Endothelial cell of umbilical vein (primary cell): ENCODE measurements around the gene ERBIN. TPM values are rescaled to one million over a fixed set of nuclear protein-coding genes. Genes with fewer than 3 reads are reported as not detected.

Experiments used
- BruUV-seq: library from RNA; stranded (reverse); fragments of 400-500 nt; replicated peaks from 2 replicates; lab custom pipeline; 2021; lab: Mats Ljungman, UMichigan
- CTCF ChIA-PET: fragments of 300-600, 350-600 bp; sonication (Branson Sonifier 250); formaldehyde crosslinking; loops from one replicate; lab custom pipeline; 2021; ENCODE audit warnings: antibody characterized with exemption, inconsistent platforms; lab: Charles Lee
- POLR2A ChIA-PET: fragments of 300-600, 350-600 bp; sonication (Branson Sonifier 250); formaldehyde crosslinking; loops from one replicate; lab custom pipeline; 2021; ENCODE audit warnings: antibody characterized with exemption, inconsistent platforms; lab: Charles Lee
- DNase-seq: peaks from one replicate; pipeline ENCODE4 v3.0.0-alpha.2; 2011; ENCODE audit warnings: low read depth, low spot score
- FAIRE-seq: peaks from 2 replicates; lab custom pipeline; 2011; peaks lifted over from hg19 to GRCh38; lab: Jason Lieb, UNC
- H2AFZ ChIP-seq: 2 replicates; pipeline ENCODE4 v1.6.0; 2012; ENCODE audit warnings: low read depth, low read length, control low read depth, inconsistent platforms
- H3K27ac ChIP-seq: 2 replicates; pipeline ENCODE4 v1.5.1; 2011; ENCODE audit warnings: low read depth, mild to moderate bottlenecking, control low read depth, low read length, moderate library complexity; ENCODE audit not compliant: insufficient read depth
- H3K27me3 ChIP-seq, 2 experiments: 2 replicates each; pipeline versions ENCODE4 v1.6.0 to v1.6.1; 2011; ENCODE audit warnings: low read length in 2 of 2, mixed read lengths in 1 of 2; ENCODE audit not compliant: control insufficient read depth in 2 of 2, insufficient read depth in 2 of 2
- H3K36me3 ChIP-seq, 2 experiments: 2 replicates in 1 of 2; 3 replicates in 1 of 2; pipeline ENCODE4 v1.5.1; 2011; ENCODE audit warnings: low read length in 2 of 2, mild to moderate bottlenecking in 1 of 2, moderate library complexity in 1 of 2; ENCODE audit not compliant: control insufficient read depth in 2 of 2, insufficient read depth in 2 of 2; ENCODE audit errors: extremely low read depth in 1 of 2
- H3K4me1 ChIP-seq: 3 replicates; pipeline ENCODE4 v1.5.1; 2011; ENCODE audit warnings: mild to moderate bottlenecking, low read length; ENCODE audit not compliant: control insufficient read depth, insufficient read depth; ENCODE audit errors: extremely low read depth
- H3K4me2 ChIP-seq: 2 replicates; pipeline ENCODE4 v1.6.1; 2011; ENCODE audit warnings: low read length, control low read depth, mixed read lengths; ENCODE audit not compliant: insufficient read depth
- H3K4me3 ChIP-seq, 3 experiments: fragments of 200-600 bp in 1 of 3; sonication (generic), shearing (Covaris generic) in 1 of 3; replicated peaks in 1 of 3; 2 replicates each; pipeline ENCODE4 v1.5.1; 2011 to 2016; ENCODE audit warnings: control low read depth in 3 of 3, low read length in 3 of 3, mild to moderate bottlenecking in 2 of 3, inconsistent platforms in 1 of 3, low read depth in 1 of 3, moderate library complexity in 1 of 3; ENCODE audit not compliant: insufficient read depth in 1 of 3
- H3K79me2 ChIP-seq: 2 replicates; pipeline ENCODE4 v1.6.0; 2012; ENCODE audit warnings: low read length, inconsistent platforms; ENCODE audit not compliant: control insufficient read depth, insufficient read depth
- H3K9ac ChIP-seq: replicated peaks from 2 replicates; pipeline ENCODE3; 2011; ENCODE audit warnings: low read length, control low read depth; ENCODE audit not compliant: insufficient read depth; ENCODE audit errors: extremely low read depth
- H3K9me1 ChIP-seq: replicated peaks from 3 replicates; pipeline ENCODE4 v1.6.0; 2011; ENCODE audit warnings: mild to moderate bottlenecking, low read length; ENCODE audit not compliant: control insufficient read depth, insufficient read depth; ENCODE audit errors: extremely low read depth
- H3K9me3 ChIP-seq: replicated peaks from 2 replicates; pipeline ENCODE4 v1.5.1; 2012; ENCODE audit warnings: low read length, inconsistent platforms; ENCODE audit not compliant: control insufficient read depth, insufficient read depth
- H4K20me1 ChIP-seq: replicated peaks from 2 replicates; pipeline ENCODE3; 2011; ENCODE audit warnings: mild to moderate bottlenecking, low read length; ENCODE audit not compliant: control insufficient read depth, insufficient read depth; ENCODE audit errors: extremely low read depth
- CTCF ChIP-seq, 2 donors: IDR thresholded peaks; 1 replicate in 1 of 2; 2 replicates in 1 of 2; pipeline ENCODE4 v1.5.1; 2011; ENCODE audit warnings: low read length in 2 of 2, mild to moderate bottlenecking in 2 of 2, moderate library complexity in 2 of 2, control low read depth in 1 of 2, inconsistent platforms in 1 of 2, low read depth in 1 of 2; ENCODE audit not compliant: insufficient read depth in 1 of 2; ENCODE audit errors: extremely low read depth in 1 of 2
- EZH2 ChIP-seq: IDR thresholded peaks from 2 replicates; pipeline ENCODE4 v1.6.1; 2012; ENCODE audit warnings: borderline replicate concordance, low read depth, mild to moderate bottlenecking, moderate library complexity, low read length, inconsistent platforms; ENCODE audit not compliant: severe bottlenecking
- FOS ChIP-seq: IDR thresholded peaks from 2 replicates; pipeline ENCODE4 v1.6.1; 2011; ENCODE audit warnings: mild to moderate bottlenecking, low read length, moderate library complexity, borderline replicate concordance; ENCODE audit not compliant: insufficient read depth
- GATA2 ChIP-seq: IDR thresholded peaks from 2 replicates; pipeline ENCODE4 v1.7.0; 2011; ENCODE audit warnings: low read depth, mild to moderate bottlenecking, moderate library complexity, mixed read lengths, low read length; ENCODE audit not compliant: insufficient read length, insufficient read depth
- JUN ChIP-seq: IDR thresholded peaks from 2 replicates; pipeline ENCODE4 v1.6.1; 2011; ENCODE audit warnings: borderline replicate concordance, low read depth; ENCODE audit not compliant: insufficient read length, insufficient read depth
- MAX ChIP-seq: IDR thresholded peaks from 2 replicates; pipeline ENCODE4 v1.6.1; 2011; ENCODE audit not compliant: insufficient read depth, insufficient read length
- MYC ChIP-seq: IDR thresholded peaks from one replicate; pipeline ENCODE4 v1.6.1; 2011; ENCODE audit warnings: mild to moderate bottlenecking, low read depth, low read length
- POLR2A ChIP-seq: IDR thresholded peaks from 2 replicates; pipeline ENCODE4 v1.6.1; 2012; ENCODE audit warnings: low read depth, mild to moderate bottlenecking, control low read depth, low read length
- POLR2AphosphoS5 ChIP-seq: IDR thresholded peaks from 2 replicates; pipeline ENCODE4 v1.6.1; 2012; ENCODE audit warnings: low read depth, mild to moderate bottlenecking, control low read depth, low read length, moderate library complexity; ENCODE audit not compliant: insufficient read depth
- dilution Hi-C: fragments of 300-500 bp; cut with MboI; formaldehyde crosslinking; loops from one replicate; pipeline ENCODE4 v1.15.0; 2019; ENCODE audit warnings: low sequenced_read_pairs; ENCODE audit not compliant: extremely low pct_ligation_motif_present
- intact Hi-C: fragments of 100-400 bp; cut with micrococcal nuclease; formaldehyde crosslinking; loops from one replicate; pipeline ENCODE4 v1.10.0; 2022
- polyA plus RNA-seq, 4 experiments: library from polyadenylated mRNA; depleted of rRNA in 3 of 4; stranded (reverse) in 3 of 4; unstranded in 1 of 4; fragments of >200 nt; gene quantifications; 2 replicates each; pipeline versions ENCODE4 v1.2.1 to v1.2.3, GENCODE V29; 2011 to 2012; ENCODE audit warnings: missing spikeins in 1 of 4
- total RNA-seq: library from RNA; stranded (reverse); gene quantifications from 2 replicates; pipeline ENCODE4 v1.2.3, GENCODE V29; 2021

ERBIN gene
- total and polyA plus RNA-seq, 2 donors (not counting 3 experiments of a cell fraction or from before 2014, with no cell fraction given), result 8.1 to 55.6 TPM

GRCh38 chr5:66009277-66009676 lies 82.9 kb downstream of the ERBIN start:
- Histone ChIP-seq H3K9me1 (no peaks in the 10 kb centered on the region), H2AFZ (no peak overlapping the region), H3K27me3 (no peaks in the 10 kb centered on the region), H3K9ac (no peak overlapping the region), H3K36me3 (peaks cover 0 to 3% of the 10 kb centered on the region in 2 experiments), H3K27ac (no peak overlapping the region), H3K9me3 (no peaks in the 10 kb centered on the region), H3K4me2 (no peak overlapping the region), H4K20me1 (no peaks in the 10 kb centered on the region), H3K4me1 (no peaks in the 10 kb centered on the region), H3K79me2 (peaks cover 10% of the 10 kb centered on the region), H3K4me3 (no peak overlapping the region)
- ChIA-PET CTCF (no interaction called here), POLR2A (no interaction called here)
- BruUV-seq, result no TSS peak
- FAIRE-seq (no peak), DNase-seq (no peak)
- intact Hi-C loops (no loop called here), dilution Hi-C loops (no loop called here)
- TF ChIP-seq EZH2 (no peak), FOS (no peak), CTCF (IDR thresholded peaks at IDR 0.05; ENCODE audit: extremely low read depth in 1 of 2, insufficient read depth in 1 of 2, low read depth in 1 of 2, low read length in 2 of 2) (no peak), POLR2AphosphoS5 (no peak), POLR2A (no peak), JUN (no peak), MYC (no peak), MAX (no peak), GATA2 (no peak)
